NCI-H1694 treated with DMSO at 0.1 percent for 48 hours (cell line): ENCODE results near the gene VEGFA.
"Not testable (repeated sequence)": the region's sequence is repeated elsewhere in the genome, so short reads cannot be mapped to it uniquely, and the experiment has no call there.

ENCODE experiments used
- DNase-seq: peaks from one replicate; lab custom pipeline; 2025; lab: John Stamatoyannopoulos, UW

The VEGFA gene

DNA sequence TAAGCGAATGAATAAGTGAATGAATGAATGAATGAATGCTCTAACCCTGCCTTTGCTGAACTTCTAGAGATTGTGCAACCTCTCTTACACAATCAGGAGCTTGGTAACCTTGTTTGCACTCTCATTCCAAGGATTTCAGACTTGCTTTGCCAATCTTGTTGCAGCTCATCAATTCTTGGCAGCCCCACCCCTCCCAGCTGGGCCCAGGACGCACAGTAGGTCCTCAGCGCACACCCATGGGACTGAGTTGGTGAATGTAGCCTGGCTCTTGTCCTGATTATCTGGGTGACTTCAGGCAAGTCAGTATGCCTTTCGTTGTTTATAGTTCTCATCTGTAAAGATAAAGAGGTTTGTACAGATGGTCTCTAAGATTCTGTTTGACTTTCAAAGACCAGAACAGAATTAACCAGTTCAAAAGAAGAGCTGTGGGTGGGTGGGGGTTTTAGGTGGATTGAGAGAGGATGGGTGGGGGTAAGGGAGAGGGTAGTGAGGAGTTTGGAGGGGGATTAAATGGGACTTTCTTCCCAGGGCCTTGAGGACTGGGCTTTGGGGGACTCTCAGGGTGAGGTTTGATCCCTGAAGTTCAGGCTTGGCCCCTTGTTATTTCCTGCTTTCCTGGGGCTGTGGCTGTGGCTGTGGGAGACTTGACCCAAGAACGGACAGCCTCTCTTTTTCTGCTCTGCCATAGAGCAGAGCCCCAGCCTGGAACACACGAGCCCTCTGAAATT lies 33.2 kb downstream of the VEGFA start:
- no peak for DNase-seq

DNA sequence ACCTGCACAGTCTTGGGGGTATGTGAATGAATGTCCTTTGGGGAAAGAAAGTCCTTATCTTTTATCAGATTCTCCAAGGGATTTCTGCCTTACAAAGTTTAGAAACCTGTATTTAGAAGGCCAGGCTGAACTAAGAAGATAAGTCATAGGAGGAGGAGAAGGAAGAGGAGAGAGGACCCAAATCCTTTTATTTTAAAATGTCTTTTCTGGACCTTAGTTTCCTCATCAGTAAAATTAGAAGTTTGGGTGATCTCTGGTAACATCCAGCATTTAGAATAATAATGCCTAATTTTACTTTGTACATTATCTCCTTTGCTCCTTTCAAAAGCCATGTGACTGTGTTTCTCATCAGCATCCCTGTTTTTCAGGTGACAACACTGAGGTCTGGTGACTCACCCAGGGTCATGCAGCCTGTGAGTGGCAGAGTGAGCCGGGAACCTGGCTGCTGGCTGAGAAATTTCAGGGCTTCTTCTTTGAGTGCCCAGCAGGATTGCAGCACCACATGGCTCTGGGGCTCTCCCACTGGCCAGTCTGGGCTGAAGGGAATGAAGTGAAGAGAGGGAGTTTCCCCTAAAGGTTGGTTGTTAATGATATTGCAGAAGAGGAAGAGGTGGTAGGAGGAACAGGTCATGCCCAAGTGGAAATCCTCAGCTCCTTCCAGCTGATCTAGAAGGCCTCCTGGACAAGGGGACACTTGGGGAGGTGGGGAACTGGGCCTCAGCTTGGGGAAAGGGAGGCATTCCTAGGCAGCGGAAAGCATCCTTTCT lies 34.0 kb downstream of the VEGFA start:
- DNase-seq: no peak

DNA sequence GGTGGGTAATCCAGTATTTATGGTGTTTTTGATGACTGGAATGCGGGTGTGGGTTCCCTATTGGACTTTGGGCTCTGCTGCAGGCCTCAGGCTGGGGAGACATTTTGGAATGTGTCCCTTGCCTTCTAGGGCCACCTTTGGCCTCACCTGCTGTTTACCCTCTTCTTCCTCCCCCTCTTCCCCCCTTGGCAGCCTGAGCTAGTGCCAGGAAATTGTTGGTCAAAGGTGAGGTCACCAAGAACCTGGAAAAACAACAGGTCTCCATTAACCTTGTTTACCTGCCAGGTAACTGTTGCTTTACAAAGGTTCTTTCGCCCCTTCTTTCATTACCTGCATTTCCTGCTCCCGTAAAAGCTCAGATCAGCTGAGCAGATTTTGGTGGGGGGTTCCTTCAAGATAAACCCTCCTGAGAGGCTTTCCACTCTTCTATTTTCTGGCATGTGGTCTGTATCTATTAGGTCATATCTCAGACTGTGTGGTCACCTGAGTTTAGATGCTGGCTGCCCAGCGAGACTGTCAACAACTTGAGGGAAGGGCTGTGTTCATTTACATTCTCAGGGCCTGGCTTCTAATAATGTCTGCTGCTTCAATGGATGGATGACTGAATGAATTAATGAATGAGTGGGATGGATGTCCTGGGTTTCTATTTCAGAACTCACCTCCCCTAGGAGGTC lies 34.7 kb downstream of the VEGFA start:
- no peak for DNase-seq

DNA sequence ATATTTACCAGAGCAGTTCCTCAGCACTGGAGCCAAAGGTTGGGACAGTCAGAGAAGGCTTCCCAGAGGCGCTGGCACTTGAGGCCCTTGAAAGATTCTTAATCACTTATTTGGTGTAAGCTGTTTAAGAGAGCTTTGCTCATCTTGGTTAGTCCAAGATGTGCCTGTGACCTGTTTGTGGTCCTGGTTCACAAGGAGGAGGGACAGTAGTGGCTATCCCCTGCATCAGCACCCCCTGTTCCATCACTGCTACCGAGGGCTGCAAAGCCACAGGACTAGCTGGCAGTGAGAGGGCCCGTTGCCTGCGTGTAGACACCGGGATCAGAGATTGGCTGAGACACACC lies 35.7 kb downstream of the VEGFA start:
- no peak for DNase-seq

DNA sequence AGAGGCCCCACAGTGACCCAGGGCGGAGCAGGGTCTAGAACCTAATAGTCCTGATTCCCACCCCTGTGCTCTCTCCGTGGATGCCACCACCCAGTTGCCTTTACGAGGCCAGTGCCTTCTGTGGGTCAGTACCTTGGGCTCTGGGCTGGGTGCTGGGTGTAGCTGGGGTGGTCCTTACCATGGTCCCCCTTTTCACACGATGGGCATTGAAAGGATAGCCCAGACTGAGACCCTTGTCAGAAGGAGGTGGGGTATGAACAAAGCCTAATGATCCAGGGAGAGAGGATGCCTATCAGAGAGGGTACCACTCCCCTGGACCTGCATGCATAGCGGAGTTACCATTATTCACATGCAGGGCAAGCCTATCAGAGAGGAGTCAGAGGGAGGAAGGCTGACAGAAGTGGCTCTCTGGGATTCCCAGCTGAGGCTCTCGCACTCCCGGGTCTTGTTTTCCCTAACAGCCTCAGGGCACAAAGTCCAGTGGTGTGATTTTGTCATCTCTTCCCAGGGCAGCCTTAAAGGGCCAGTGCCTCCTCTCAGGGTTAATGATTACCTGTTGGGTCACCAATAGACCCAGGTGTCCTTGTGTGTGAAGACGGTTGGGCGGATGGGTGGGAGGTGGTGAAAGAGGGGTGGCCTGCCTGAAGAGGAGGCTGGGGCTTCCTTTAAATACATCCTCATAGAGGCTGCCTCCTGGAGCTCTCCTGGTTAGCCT lies 36.2 kb downstream of the VEGFA start:
- DNase-seq: no peak

DNA sequence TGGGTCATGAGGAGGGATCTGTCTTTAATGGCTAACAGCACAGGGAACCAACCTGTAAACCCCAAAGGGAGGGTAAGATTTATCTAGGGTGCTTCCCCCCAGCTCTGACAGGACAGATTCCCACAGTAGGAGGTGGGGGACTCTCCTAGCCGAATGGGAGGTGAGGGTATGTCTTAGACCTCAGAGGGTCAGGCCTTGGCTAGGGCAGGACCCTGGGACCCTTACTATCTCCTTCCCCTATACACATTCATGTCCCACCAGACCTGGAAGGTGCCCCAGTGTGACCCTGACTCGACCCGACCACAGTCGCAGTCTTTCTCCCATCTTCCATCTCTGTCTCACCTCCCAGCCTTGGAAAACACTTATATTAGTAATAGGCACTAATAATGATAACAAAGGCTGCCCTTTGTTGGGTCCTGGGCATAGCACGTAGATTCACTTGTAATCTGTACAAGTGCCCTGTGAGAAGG lies 36.8 kb downstream of the VEGFA start:
- DNase-seq: no peak

DNA sequence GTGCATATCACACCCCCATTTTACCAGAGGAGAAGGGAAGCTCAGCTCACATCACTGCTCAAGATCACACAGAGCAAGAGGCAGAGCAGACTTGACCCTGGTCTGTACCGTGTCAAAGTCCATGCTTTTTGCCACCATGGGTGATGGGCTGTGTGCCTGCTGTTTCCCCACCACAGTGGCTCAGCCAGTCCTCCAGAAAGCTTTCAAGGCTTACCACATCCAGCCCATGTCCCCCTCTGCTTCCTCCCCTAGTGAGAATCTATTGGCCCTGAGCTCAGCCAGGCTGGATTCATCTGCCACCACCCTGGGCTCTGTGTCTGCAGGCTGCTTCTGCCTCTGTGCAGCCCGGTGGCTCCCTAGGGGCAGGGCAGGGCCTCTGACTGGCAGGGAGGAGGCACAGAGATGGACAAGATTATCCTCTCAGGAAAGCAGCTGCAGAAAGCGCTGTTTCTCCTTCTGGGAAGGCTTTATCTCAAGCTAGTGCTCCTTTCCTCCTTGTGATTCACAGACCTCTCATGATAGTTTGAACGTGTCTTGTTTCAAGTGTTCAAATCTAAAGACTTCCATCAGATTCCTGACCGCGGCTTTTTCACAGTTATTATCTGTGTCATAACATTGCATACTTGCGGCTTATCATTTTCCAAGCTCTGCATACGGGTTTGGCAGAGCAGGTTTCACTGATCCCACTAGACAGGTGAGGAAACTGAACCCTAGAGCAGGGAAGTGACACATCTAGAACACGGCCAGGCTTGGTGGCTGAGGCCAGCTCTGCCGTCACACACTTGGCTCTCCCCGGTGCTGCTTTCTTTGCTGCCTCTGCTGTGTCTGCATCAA lies 37.4 kb downstream of the VEGFA start:
- DNase-seq: no peak

DNA sequence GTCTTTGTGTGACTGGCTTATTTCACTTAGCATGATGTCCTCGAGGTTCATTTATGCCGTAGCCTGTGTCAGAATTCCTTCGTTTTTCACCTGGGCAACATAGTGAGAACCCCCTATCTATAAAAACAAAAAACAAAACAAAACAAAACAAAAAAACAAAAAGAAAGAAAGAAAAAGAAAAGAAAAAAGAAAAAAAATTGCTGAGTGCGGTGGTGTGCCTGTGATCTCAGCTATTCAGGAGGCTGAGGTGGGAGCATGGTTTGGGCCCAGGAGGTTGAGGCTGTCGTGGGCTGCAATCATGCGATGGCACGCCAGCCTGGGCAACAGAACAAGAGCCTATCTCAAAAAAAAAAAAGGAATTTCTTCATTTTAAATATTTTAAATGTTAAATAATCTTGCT lies 38.4 kb downstream of the VEGFA start:
- no peak for DNase-seq

DNA sequence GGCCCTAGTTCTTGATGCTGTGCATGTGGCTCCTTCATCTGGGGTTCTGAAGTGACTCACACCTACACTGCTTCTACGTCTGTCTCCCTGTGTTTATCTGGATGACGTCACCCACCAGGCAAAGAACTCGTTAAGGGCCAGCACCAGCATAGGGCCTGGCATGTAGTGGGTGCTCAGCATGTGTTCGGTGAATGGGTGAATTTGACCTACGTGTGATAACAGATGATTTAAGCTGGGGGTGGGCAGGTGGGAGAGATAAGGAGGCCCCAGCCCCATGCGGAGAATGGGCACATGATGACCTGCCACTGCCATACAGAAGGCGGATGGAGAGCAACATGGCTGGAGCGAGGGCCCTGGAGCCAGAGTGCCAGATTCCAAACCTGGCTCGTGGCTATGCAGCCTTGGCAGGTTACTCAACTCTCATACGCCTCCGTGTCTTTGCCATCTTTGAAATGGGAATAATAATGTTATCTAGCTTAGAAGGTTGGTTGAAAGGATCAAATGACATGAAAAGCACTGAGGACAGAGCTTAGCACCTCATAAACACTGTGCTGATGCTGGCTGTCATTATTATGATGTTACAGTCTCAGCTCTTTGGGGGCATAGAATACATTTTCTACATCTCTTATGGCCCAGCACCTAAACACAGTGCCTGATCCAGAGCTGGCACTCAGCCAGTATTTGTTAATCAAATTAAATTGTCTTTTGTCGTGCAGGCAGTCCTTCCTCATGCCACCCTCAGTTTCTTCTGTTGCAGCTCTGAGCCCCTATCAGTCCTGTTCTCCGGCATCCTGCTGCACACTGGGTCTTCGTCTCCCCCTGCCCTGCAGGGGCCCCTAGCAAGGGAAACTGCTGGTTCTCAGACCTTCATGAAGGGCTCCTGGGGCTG lies 39.6 kb downstream of the VEGFA start:
- no peak for DNase-seq

DNA sequence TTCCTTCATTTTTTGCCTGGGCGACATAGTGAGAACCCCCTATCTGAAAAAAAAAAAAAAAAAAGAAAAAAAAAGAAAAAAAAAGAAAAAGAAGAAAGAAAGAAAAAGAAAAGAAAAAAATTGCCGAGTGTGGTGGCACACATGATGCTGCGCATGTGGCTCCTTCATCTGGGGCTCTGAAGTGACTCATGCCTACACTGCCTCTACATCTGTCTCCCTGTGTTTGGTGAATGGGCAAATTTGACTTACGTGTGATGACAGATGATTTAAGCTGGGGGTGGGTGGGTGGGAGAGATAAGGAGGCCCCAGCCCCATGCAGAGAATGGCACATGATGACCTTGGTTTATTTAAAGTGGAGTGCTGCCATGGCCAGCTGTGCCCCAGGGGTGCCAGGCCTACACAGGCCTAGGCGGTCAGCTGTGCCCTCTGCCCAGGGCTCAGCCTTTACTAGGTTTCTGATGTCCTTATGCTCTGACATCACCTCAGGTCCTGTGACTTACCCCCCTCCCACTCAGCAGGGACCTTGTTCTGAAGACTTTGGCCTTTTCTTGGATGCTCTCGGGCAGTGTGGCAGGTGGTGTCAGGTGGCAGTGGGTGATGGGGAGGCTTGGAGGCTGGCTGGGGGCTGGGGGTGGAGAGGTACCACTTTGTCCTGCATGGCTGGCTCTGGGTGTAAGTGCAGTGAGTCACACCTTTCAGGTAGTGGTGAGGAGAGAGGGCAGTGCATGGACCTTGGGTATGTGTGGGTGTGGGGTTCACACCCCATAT lies 41.1 kb downstream of the VEGFA start:
- DNase-seq: no peak

DNA sequence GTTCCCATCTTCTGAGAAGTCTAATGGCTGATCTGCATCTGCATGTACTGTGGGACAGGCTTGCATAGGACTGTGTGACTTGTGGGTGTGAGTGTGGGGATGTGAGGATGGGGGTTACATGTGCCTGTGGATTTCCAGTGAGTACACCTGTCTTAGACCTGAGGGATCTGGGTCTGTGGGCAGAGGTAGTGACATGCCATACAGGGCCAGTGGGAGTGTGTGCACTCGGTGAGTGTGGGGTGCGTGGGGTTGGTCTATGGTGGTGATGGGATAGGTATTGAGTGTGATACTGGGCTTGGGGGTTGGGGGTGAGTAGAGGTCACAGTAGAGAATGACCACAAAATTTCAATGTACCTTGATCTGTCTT lies 41.7 kb downstream of the VEGFA start:
- no peak for DNase-seq

DNA sequence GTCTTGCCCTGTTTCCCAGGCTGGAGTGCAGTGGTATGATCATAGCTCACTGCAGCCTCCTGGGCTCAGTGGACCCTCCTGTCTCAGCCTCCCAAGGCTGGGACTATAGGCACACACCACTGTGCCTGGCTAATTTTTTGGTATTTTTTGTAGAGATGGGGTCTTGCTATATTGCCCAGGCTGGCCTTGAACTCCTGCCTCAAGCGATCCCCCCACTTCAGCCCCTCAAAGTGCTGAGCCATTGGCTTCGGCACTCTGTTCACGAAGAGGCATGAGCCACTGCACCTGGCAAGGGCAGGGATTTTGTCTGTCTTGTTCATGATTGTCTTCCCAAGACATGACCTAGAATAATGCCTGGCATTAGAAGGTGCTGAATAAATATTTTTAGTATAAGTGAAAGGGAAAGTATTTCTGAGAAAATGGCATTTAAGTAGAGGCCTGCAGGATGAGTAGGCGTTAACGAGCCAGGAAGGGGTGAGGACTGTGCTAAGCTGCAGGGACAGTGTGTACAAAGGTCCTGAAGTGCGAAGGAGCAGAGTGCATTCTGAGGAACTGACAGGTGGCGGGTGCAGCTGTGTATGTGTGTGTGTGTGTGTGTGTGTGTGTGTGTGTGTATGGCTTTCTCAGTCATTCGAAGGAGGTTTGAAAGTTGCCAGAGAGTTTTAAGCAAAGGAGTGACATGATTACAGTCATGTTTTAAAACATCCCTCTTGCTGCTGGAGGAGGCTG lies 43.0 kb downstream of the VEGFA start:
- no peak for DNase-seq

DNA sequence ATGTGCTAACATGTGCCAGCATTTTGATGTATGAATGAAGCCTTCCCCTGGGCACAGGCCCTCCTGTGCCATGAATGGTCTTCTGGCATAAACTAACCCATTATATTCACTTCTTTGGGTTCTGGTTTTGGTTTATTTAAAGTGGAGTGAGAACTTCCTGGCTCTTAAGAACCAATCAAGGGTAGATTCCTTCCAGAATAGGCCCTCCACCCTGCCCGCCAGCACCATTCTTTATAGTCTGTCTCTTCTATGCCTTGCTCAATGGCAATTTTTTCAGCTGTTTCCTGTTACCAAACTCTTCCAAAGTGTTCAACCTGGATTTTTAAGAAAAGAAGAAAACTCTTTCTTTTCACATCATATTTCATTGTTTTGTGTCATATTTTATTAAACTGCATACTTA lies 44.1 kb downstream of the VEGFA start:
- no peak for DNase-seq

DNA sequence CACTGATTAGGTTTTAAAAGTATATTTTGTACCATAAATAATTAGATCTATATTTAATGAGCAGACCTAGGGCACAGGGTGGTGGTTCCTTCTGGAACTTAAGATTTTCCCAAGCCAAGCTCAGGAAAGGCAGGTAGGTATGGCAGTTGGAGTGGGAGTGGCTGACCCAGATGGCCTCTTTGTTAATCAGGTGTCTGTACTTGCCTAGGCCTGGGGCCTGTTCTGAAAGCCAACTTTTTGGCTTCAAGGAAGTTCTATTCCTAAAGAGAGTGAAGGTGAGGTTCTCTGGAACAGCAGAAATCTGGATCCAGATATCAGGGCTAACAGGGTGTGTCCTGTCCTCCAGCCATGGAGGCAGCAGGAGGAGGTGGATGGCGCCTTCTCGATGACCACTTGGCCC lies 44.9 kb downstream of the VEGFA start:
- DNase-seq: no peak

DNA sequence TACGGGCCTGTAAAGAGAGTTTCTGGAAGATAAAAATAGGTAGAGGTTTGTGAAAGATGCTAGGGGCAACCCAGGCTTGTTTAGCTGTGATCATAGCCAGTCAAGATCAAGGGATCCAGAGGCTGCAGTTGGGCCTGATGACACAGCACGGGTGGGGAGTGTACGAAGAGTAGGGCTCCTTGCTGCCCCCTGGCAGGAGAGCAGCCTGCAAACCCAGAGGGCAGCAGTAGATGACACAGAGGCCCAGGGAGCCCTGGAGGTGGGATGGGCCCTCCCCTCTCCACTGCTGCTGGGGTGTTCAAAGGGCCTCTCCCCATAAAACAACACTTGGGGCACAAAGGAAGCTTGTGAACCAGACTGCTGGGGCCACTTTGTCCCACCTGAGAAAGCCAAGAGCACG lies 47.2 kb downstream of the VEGFA start:
- DNase-seq: no peak

DNA sequence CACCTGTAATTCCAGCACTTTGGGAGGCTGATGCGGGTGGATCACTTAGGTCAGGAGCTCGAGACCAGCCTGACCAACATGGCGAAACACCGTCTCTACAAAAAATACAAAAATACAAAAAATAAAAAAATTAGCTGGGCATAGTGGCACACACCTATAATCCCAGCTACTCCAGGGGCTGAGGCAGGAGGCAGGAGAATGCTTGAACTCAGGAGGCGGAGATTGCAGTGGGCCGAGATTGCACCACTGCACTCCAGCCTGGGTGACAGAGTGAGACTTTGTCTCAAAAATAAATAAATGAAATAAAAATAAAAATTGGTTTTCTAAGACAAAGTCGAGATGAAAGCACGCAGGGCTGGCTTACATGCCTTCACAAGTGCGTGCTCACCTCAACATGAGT lies 49.0 kb downstream of the VEGFA start:
- DNase-seq: not testable (repeated sequence)

DNA sequence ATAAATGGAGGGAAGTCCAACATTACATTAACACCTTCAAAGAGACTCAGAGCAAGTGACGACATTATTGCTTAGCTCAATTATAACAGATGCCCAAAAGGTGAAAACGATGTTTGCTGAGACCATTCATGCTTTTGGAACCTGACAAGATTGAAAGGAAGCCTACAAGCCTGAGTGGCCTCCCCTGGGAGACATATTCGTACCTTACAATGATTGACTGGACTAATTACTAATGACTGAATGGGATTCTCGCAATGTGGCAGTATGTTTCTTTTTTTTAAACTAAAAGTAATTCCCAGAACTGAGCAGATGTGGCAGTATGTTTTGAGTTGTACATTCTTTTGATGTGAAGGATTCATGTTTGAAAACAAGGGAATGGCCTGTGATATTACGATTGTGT lies 49.9 kb downstream of the VEGFA start:
- DNase-seq: no peak

DNA sequence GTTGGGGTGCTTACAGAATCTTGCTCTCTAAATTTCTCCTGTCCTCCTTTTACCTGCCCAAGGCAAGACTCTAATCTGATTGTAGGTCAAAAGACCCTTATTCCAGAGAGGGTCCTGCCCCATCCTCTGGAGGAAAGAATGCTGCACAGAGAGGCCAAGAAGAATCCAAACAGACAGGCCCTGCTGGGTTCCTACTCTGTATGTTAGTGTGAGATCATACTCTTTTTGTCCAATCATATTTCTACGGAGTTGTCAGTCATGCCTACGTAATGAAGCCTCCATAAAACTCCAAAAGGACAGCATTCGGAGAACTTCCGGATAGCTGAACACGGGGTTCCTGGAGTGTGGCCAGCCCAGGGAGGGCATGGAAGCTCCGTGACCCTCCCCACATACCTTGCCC lies 50.5 kb downstream of the VEGFA start:
- DNase-seq: no peak
